GM12891 (cell line): Measurements from ENCODE around the gene NUMA1.

Source experiments
- PAX5 ChIP-seq: IDR thresholded peaks from 2 replicates; pipeline ENCODE4 v1.6.1; 2011; ENCODE audit warnings: low read length, moderate library complexity, mild to moderate bottlenecking; ENCODE audit not compliant: insufficient read depth, severe bottlenecking
- POLR2AphosphoS5 ChIP-seq: IDR thresholded peaks from 2 replicates; pipeline ENCODE4 v1.6.1; 2011; ENCODE audit warnings: low read depth, low read length, control low read depth
- TAF1 ChIP-seq: IDR thresholded peaks from 2 replicates; pipeline ENCODE4 v1.6.1; 2011; ENCODE audit warnings: low read depth, low read length, control low read depth

DNA sequence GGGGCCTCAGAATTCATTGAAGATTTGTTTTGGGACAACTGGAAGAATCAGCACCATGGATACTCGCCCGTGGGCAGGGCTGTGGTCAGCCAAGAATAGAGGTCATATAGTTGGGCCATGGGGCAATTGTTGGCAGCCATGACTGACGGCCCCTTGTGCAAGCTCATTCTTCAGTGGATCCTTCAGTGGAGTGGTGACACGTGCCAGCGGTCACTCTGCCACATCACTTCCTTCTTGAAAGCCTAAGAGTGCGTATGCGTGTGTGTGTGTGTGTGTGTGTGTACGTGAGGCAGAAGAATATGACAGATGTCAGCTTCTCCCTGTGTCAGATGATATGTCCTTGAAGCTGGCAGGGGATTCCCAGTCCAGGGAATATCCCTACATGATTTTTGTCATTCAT, 83.4 kb downstream of the NUMA1 start:
- TF ChIP-seq POLR2AphosphoS5 (no peak), TAF1 (no peak), PAX5 (no peak)
